HG03442 (cell line): ENCODE data around the gene FBXL17.

ENCODE experiments used
- ATAC-seq: cut with Tn5 transposase; IDR thresholded peaks from one replicate; pipeline ENCODE4 v1.9.1; 2021; ENCODE audit warnings: mild to moderate bottlenecking, moderate library complexity; ENCODE audit not compliant: unreplicated experiment

The FBXL17 gene

DNA sequence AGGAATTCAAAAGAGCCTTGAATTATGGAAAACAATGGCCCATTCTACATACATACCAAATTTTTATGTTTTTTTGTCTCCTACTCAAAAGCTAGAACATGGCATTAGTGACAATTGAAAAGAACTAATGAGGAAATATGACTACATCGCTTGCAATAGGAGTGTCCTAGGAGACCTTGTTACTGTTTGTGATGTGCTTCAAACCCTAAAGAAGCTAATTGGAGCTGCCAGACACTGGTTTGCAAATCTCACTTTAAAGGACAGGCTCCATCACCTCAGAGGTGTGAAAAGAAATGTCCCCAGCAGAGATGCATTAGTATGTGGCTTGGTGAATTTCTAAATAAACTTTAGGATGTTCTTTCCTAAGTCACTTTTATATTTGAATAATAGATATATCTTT lies 356.9 kb downstream of the FBXL17 start:
- no peak for ATAC-seq

DNA sequence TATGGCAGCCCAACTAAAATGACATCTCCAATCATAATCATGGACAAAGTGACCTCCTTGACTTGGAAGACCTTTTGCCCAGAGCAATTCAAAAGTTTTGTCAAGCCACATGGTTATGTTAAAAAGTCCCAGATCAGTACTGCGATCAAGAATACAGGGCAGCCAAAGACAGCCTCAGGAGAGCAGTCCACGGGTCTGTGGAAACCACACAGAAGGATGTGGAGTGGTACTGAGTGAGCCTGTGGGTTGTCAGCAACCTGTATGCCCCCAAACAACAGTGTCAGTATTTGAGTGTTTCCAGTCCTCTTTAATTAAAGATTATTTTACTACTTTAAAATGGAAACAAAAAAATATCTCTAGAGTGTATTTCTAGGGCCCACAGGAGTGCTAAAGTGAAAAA lies 365.8 kb downstream of the FBXL17 start:
- no peak for ATAC-seq

DNA sequence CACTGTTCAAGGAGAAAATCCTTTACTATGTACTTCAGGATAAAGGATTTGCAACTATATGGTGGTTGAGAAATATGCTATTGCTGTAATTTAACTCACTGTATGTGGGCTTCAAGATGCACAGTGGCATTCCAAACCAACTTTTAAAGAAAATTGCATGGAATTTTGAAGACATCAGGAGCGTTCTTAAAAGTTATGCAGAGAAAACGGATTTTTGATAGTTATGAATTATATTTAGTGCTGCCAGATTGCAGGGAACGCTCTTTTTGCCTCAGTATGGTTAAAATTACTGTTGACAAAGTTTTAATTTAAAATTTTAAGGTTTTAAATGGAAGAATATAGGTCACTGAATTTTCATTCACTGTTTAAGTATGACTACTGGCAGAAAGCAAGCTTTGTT lies 375.1 kb downstream of the FBXL17 start:
- no peak for ATAC-seq

DNA sequence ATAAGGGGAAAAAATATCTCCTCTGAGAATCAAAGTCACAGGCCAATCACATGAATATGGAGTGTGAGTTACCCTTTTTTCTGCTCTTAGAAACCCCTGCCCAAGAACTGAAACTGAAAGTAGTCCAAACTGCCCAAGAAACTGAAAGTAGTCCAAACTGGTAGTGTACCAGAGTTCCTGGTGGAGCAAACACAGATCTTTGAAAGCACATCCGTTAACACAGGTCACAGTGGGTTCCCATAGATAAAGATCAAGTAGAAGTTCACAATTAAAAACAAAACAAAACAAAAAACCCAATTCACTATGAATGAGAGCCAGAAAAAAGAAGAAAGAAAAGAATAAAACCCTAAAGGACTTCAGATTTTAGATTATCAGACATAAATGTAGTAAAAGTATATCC lies 378.7 kb downstream of the FBXL17 start:
- peak; percentile 77 for ATAC-seq

DNA sequence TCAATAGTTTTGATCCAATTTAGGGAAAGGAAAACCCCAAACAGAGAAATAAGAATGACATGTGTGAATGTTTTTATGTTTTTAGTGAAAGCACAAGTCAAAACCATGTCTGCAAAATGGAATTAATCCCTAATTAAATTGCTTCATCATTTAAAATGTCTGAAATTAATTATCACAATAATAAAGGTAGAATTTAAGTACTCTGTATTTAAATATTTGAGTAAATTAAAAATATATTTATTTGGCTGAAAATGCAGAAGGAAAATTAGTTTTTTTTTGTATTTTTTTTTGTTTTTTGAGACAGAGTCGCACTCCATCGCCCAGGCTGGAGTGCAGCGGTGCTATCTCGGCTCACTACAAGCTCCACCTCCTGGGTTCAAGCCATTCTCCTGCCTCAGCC lies 380.7 kb downstream of the FBXL17 start:
- no peak for ATAC-seq

DNA sequence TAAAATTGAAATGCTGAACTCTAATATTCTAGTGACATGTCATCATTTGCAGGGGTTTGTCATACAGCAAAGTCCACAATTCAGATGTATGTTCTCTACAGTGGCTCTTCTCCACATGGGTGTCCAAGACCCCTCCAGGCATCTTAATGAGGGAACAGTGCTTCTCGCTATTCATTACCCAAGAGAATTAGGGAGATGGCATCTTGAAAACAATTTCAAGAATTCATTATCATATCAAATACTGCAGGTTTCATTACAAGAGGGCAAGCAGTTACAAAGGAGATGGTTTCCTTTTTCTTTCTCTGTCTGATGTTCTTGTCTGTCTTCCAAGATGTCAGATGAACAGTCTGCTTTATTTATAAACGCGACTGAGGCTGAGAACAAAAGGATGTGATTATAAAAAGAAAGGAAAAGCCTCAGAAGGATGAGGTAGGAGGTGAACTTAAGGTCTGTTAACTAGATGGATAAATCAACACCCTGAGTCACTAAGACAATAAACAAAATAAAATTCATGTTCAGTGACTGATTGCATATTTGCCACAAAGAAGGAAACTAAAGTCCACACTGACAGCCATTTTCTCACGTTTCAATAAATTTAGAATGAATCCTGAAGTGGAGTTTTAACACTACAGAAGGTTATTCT lies 384.4 kb downstream of the FBXL17 start:
- ATAC-seq = no peak

DNA sequence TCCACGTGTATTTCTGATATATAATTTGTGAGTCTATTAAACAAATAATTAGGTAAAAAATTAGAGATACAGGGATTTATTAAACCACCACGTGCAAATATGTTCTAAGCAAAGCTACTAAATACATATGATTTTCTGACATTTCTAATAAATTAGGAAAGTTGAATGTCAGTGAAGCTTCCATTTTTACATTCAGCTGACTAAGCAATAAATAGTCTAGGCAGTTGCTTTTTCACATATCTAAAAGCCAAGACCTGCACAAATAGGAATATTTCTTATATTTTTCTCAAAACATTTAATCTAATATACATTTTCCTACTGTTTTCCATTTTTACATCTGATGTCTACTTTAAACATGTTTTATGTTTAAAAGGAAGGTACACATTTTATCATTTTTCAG lies 388.6 kb downstream of the FBXL17 start:
- no peak for ATAC-seq

DNA sequence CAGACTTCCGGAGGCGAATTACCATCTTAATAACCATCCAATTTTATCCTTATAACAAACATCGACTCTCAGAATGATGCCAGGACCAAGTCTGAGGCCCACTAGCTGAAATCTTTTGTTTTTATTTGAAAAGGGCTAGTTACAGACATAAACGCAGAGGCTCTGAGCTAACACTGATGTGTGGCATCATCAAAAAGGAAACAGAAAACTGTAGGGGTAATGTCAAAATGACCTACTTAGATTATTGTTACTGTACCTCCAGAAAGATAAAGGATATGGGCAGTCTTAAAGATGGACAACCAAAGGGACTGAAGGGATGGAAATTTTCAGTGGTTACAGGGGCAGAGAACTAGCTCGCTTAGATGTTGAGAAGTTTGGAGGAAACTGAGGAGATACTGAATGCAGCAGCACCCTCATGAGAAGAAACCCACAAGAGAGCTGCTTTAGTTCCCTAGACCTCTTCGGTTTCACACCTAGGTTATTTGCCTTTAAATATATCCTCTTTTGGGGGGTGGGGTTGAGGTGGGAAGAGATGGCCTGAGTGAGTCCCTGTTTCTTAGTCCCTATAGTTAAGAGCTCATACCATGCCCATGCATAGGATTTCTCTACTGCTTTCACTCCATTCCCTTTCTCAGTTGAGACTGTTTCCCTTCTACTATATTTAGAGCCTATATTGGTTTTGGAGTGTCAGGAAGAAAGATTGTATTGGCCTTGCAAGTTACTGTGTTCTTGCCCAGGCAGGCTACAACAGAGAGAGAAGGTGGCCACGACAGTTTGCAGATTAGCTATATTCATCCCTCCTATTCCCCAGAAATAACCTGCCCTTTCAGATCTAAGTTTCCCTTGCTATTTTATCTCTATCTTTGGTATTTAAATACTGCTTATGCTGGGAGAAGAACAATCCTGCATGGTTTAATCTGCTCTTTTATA lies 390.8 kb downstream of the FBXL17 start:
- no peak for ATAC-seq

DNA sequence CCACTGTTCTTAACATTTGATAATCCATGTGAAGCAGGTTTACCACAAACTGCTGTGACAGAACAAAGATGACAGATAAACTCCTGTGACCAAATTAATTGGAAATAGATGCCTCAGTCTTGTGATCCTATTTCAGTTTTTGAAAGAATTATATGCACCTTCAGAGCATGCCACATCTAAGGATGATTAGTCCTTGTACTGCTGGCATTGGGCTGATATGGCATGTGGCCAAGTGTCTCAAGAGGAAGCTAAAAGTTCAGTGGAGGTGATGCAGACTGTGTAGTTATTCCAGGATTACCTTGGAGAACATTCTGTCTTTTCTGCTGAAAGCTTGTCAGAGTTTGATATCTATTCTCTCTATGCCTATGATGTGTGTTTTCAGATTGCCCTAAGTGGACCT lies 396.8 kb downstream of the FBXL17 start:
- ATAC-seq = no peak

DNA sequence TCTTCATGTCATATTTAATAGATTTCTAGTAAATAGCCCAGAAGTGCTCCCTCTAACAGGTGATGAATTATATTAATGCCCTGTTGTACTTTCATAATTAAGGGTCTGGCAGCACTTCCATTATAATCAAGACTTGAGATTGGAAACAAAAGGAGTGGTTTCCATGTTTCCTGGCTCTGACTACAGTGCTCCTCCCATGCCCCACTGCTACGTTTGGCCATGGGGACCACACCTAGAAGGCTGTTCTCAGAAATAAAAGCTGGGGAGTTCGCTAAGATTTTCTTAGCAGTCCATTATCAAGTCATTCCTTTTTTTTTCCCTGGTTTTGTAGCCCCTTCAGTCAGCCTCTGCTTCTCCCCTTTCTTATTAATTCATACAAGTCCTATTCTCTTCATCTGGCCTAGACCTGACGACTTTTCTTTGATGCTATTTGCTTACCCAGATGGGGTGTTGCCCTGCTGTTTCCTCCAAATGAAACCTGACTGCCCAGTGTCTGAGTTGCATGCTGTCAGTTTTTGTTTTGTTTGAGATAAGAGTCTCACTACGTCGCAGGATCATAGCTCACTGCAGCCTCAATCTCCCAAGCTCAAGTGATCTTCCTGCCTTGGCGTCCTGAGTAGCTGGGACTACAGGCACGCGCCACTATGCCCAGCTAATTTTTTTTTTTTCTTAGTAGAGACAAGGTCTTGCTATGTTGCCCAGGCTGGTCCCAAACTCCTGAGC lies 399.0 kb downstream of the FBXL17 start:
- no peak for ATAC-seq

DNA sequence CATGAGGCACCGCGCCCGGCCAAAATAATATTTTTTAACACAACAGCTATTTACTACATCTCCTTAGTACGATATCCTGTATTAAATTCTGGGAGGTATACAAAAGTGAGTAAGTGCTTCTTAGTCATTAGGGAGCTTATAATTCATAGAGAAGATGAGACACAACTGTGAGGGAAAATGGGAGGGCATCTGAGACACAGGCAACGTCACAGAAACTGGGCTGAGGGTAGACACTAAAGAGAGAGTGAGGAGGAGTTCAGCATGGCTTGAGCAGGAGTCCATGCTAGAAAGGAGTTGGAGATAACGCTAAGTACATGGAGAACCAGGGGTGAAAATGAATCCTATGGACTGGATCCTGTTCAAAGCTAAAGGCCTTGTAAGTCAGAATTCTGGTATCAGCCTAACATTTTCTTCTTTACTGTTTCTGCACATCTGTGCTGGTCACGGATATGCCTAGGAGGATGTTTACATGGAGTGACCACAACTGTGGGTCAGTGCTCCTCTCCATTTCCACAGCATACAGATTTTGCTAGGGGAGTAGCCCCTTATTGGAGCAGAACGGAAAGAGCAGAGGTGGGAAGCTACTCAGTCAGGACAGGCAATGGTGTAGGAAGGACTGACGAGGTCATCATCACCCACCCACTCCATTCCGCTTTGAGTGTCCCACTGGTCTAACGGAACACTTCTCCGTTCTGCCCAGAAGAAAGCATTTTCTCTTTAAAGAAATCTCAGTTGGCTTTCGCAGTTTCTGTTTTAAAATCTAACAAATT lies 400.8 kb downstream of the FBXL17 start:
- ATAC-seq = no peak

DNA sequence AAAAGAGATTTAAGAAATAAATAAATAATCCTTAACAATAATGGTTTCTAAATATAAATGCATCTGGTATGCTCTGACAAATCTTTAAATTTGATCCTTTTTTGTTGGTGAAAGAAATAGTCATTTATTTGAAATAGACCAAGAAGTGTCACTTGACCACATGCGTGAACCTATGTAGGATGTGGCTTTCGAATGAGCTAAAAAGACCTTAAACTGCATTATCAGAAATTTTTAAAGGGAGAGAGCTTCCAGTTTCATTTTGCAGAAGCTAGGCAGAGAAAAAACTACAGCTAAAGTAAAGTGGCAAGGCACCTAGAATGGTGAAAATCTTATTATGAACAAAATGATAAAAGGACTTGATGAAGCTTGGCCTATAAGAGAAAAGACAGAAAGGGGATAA lies 402.0 kb downstream of the FBXL17 start:
- no peak for ATAC-seq

DNA sequence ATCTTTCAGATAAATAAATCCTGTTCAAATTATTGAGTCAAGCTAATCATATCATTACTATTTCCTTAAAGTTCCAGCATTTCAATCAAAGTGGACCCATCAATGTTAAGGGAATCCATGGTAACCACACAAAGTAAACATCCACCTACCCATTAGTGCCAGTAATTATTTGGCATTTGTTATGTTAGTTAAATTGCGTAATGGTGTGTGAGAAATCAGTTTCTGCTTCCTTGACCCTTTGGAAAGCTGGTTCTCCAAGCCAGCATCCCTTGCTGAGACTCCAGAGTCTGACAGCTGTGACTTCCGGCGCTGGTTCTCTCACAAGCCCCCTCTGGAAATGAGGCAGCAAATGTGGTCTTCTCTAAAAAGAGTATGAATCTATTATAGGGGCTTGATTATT lies 402.6 kb downstream of the FBXL17 start:
- ATAC-seq = no peak

DNA sequence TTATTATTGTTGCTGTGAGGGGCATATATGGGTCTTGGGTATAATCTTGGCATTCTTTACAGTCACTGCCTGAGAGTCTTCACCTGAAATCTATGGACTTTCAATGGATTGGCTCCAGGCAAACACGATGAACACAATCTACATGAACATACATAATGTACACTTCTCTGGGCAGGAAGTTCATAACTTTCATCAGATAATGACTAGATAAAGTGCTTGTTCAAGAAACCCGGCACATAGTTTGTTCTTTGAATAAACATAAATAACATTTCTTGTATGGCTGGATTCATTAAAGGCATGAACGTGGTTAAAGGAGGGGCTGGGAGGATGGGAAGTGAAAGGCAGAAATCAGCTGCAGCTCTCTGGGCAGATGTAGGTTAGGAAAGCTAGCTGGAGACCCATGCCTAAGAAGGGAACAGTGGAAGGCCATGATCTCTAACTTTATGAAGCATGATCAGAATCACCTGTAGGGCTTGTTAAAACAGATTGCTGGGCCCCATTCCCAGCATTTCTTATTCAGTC lies 404.3 kb downstream of the FBXL17 start:
- no peak for ATAC-seq

DNA sequence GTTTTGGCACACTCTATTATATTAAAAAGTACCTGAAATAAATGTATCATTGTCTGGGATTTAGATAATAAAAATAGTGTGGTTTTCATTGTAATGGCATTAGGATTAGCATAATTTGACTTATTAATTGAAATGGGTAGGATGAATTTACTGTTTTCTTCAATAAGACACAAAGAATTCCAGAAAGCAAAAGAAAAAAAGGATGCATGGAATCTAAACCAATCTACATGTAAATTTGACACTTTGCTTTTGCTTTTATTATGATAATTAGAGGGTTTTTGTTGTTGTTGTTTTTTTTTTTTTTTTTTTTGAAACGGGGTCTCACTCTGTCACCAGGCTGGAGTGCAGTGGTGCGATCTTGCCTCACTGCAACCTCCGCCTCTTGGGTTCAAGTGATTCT lies 406.3 kb downstream of the FBXL17 start:
- no peak for ATAC-seq

DNA sequence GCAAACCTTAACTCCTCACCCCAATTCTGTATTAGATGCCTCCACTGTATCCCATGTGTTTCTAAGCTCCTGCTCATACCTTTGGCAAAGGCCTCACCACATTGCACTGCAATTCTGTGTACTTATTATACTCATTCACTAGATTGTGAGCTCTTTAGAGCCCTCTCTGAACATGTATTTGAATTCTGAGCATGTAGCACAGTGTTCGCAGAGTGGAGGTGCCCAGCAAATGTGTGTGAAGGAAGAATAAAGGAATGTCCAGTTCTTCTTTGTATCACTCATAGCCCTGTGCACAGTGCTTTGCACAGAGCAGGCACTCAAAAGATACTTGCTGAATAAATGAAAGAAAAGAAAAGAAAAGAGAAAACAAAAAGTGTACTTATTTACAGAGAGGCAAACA lies 410.1 kb downstream of the FBXL17 start:
- ATAC-seq = no peak

DNA sequence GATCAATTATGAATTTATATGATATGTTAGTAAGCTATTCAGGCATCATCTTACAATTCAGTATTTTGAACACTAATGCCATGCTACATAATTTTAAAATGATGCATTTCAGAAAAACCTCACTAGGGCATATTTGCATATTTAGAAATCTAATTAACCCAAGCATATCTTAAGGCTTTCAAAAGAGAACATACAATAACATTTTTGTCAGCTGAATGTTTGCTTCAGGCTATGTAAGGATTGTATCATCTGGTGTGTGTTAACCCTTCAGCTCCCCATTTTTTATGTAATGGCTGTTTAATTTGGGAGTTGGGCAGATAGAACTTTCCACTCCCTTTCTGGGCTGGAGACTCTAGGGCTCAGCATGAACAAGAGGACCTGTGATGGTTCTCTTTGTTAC lies 412.1 kb downstream of the FBXL17 start:
- ATAC-seq = no peak

DNA sequence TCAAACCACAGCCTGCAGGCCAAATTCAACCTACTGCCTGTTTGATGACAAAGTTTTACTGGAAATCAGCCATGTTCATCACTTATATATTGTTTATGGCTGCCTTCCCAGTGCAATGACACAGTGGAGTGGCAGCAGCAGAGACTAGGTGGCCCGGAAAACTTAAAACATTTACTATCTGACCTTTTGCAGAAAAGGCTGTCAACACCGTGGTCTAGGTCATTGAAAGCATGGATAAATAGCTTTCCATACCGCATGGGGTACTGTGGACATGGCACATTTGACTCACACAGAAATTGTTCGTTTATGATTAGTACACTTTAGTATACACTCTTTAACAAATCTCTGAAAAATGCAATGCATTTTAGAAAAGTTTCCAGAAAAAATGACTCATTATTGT lies 412.9 kb downstream of the FBXL17 start:
- ATAC-seq = no peak

DNA sequence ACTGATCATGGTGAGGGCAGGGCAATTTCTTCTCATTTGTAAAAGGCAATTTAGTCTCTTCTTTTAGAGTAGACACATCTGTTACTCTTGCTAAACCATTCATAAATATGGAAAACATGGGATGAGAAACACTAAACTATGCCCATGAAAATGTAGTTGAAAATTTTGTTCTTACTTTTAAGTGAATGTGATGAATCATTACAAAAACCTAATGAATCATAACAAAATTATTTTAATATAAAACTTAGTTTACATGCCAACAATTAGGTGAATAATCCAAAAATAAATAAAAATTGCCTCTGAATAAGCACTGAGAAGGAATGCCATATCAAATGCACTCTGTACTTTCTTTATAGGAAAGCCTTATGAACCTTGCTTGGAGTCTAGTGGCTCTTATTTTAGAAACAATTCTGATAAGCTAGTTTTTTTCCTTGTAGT lies 413.5 kb downstream of the FBXL17 start:
- ATAC-seq = no peak

DNA sequence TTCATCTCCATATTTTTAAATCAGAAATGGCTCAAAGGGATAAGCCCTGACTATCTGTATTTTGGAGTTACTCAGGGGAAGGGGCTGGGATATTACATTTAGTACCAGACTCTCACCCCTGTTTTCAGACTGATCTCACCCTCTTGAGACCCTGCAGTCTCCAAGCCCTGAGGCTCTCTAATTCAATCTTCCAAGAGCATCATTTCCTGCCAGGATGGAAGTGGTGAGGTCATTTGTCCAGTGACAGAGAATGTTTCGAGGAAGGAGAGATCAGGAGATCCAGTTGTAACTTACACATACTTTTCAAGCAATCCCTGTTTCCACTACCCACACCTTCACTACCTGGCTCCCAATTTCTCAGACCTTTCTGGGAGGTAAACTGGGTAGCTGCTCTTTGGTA lies 415.7 kb downstream of the FBXL17 start:
- no peak for ATAC-seq

DNA sequence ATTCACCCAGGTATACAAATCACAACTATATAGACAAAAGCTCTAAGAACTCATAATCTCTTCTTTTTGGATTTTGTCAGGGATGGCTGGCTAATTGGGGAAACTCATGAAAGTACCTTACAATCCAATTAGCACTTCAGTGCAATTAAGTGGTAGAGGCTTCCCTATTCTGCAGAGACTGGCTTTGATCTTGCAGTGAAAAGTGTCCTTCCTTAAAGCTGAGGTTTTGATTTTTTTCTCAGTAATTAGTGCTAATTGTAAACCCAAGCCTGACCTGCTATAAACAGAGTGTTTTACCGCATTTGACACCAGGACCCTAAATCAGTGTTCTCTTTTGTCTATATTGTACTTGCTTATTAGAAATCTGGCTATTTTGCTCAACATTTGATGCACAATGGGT lies 417.2 kb downstream of the FBXL17 start:
- ATAC-seq = no peak
